ENCODE data around the gene GPAM. TPM values are rescaled to one million over a fixed set of nuclear protein-coding genes. Genes with fewer than 3 reads are reported as not detected.

The GPAM gene
- total and polyA plus RNA-seq, 4 donors, result 35.5 to 214 (median 147) TPM

- Histone ChIP-seq H3K9ac (ENCODE audit: low read depth in 1 of 2, low read length in 2 of 2) (peak overlapping the region; percentile 53 to 98), H3K4me1 (ENCODE audit: control insufficient read depth in 4 of 4, insufficient read depth in 4 of 4, low read length in 3 of 4) (peaks cover 0 to 79% (median 56%) of the 10 kb centered on the region in 4 donors), H3K27ac (ENCODE audit: low read depth in 1 of 2, low read length in 2 of 2) (peak overlapping the region; percentile 90 to 91), H3K36me3 (ENCODE audit: control insufficient read depth in 4 of 4, insufficient read depth in 3 of 4, low read depth in 1 of 4, low read length in 3 of 4) (peaks cover 0 to 4% (median 0%) of the 10 kb centered on the region in 4 donors), H3K9me3 (ENCODE audit: control insufficient read depth in 4 of 4, low read length in 3 of 4) (no peaks in the 10 kb centered on the region), H3K4me3 (ENCODE audit: low read depth in 1 of 3, low read length in 3 of 3) (peak overlapping the region; percentile 60 to 91 (median 82)), H3K27me3 (ENCODE audit: control insufficient read depth in 4 of 4, insufficient read depth in 4 of 4, low read length in 3 of 4) (no peaks in the 10 kb centered on the region)
- 27% methylated on average over 3 of the region's 3 CpGs for WGBS
- DNase-seq (ENCODE audit: low spot score), result no peak
- TF ChIP-seq YY1 (IDR thresholded peaks at IDR 0.05), result no peak
- TF ChIP-seq TAF1 (conservative IDR thresholded peaks at IDR 0.05), result no peak
- TF ChIP-seq HNF4A (conservative IDR thresholded peaks at IDR 0.05), result no peak
- no peak for TF ChIP-seq ATF3 (IDR thresholded peaks at IDR 0.05)
- TF ChIP-seq ZBTB33 (IDR thresholded peaks at IDR 0.05), result no peak
- TF ChIP-seq MAX (IDR thresholded peaks at IDR 0.05), result no peak
- no peak for TF ChIP-seq EGR1 (IDR thresholded peaks at IDR 0.05; ENCODE audit: low read depth in 2 of 2)
- TF ChIP-seq REST (IDR thresholded peaks at IDR 0.05), result no peak
- no peak for TF ChIP-seq RAD21 (IDR thresholded peaks at IDR 0.05)
- TF ChIP-seq FOXA2 (IDR thresholded peaks at IDR 0.05), result no peak
- TF ChIP-seq HNF4G (IDR thresholded peaks at IDR 0.05), result no peak
- TF ChIP-seq CTCF (IDR thresholded peaks at IDR 0.05; ENCODE audit: low read depth, low read length, missing input control), result no peak
- no peak for TF ChIP-seq GABPA (IDR thresholded peaks at IDR 0.05 in 1 of 2, conservative IDR thresholded peaks at IDR 0.05 in 1 of 2)
- no peak for TF ChIP-seq SP1 (IDR thresholded peaks at IDR 0.05)
- TF ChIP-seq FOXA1 (IDR thresholded peaks at IDR 0.05), result no peak
- no peak for TF ChIP-seq NR2F2 (IDR thresholded peaks at IDR 0.05)
- TF ChIP-seq JUND (IDR thresholded peaks at IDR 0.05), result no peak
- no peak for TF ChIP-seq RXRA (IDR thresholded peaks at IDR 0.05)
Observed at GRCh38 chr10:112213098-112213823, 29.7 kb upstream of the GPAM start.

Data from liver (tissue), 9 donors.